Stimulated activated CD8-positive, alpha-beta memory T cell treated with anti-CD3 and anti-CD28 coated beads, Interleukin-12 subunit alpha, Interleukin-12 subunit beta, amount 100 ng/mL, for 24 hours (primary cell): ENCODE results near the gene ICAM3.

Experiments used
- DNase-seq: peaks from one replicate; pipeline ENCODE4 v3.0.0-alpha.2; 2020; ENCODE audit errors: extremely low read depth

The ICAM3 gene

DNA sequence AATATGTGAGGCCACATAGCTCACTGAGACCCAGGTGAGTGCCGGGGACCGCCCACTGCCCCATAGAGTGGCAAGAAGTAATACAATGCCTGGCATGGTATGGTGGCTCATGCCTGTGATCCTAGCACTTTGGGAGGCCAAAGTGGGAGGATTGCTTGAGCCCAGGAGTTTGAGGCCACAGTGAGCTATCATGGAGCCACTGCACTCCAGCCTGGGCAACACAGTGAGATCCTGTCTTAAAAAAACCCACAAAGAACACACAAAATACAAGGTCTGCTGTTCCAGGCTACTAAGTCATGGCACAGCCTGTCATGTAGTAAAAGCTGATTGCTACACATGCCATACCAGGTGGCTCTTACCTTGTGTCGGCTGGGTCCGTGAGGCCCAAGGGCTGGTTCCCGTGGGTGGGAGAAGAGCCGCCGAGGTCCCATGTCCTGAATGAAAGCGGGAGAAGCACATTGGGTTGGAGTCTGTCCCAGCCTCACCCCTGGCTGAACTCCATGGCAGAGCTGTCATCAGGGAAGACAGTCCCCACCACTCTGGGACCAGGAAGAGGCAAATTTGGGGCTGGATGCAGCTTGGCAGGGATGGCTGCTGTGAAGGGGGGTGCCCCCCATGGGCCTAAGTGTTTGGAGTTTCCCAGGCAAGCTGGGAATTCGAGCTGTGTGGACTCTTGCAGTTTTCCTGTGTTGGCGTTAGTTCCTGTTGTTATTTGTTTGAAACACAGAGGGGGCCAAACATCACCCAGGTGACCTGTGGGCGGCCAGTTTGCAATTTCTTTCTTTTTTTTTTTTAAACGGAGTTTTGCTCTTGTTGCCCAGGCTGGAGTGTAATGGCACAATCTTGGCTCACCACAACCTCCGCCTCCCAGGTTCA lies 20.4 kb downstream of the ICAM3 start:
- no peak for DNase-seq

- DNase-seq: no peak
Measured at GRCh38 chr19:10317857-10318462, 21.5 kb downstream of the ICAM3 start.

DNA sequence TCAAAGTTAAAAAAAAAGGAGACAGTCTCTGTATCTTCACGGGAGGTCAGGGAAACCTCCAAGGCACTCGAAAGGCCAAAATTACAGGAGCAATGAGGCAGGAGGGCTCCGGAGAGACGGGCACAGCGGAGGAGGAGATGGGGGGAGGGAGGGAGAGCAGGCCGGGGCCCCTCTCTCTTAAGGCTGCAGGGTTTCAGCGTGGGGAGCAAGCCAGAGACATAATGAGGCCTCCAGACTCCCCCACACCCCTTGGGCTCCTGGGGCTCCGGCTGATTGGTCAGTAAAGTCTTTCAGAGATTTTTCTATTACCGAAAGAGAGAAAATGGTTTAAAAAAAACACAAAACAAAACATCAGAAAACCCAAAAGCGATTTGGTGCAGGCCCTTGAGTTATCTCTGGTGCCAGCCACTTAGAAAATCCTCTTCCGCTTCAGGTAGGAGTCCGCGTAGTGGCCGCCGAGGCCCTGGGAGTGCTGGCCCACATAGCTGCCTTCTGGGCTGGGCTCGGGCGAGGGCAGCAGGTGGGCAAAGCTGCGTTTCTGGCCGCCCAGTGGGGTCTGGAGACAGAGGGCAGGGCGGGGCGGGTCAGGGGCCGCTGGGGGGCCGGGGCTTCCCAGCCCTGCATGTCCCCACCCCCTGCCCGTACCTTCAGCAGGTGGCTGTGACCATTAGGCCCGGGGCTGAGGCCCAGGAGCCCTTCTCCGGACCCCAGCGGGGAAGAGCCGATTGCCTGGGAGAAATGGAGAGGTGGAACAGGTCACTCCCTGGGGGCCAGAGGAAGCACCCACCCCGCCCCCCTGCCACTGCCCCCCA lies 22.2 kb downstream of the ICAM3 start:
- no peak for DNase-seq

- no peak for DNase-seq
Measured at GRCh38 chr19:10316229-10317044, 23.0 kb downstream of the ICAM3 start.

DNA sequence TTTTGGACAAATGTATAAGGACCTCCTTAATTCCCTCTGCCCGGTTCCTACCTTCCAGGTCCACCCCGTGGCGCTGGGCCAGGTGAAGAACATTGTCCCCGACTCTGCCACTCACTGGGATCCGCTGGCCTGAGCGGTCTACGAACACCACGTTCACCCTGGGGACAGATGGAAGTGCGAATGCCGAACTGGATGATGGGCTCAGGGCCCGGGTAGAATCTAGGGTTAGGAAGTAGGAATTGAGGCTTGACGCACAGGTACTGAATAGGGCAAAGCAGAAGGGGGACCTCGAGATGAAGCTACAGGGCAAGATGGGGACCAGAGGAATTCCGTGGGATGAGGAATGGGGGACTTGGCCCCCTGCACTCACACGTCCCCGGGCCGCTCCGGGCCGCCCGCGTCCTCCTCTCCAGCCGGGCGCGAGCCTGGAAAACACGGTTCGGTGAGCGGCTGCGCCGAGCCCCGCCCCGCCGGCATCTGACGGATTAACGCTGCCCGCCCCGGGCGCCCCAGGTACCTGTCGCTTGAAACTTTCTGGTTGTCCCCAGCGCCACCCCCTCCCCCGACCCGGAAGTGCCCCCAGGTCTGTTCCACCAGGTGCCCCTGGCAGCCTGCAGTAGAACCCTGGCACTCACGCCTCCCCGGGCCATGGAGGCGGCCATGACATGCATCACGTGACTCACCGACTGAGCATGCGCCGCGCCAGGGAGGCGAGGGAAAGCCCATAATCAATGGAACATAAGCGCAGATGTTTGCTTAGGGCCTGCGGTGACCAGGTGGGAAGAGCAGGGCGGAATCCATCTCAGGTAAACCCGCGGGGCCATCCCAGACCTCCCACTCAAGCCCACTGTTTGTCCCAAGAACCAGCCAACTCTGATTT lies 23.8 kb downstream of the ICAM3 start, which contains the start of gene FDX2:
Gene FDX2, minus strand, starts transcription at position 681 of the 880 bp plus-strand sequence. Its CDS starts 19 bp downstream, at position 662.
- peak; percentile 77 for DNase-seq

- DNase-seq: no peak
Measured at GRCh38 chr19:10309423-10309822, 30.0 kb downstream of the ICAM3 start, which contains the start of gene ZGLP1. ZGLP1 (minus strand) TSS chr19:10309815.

DNA sequence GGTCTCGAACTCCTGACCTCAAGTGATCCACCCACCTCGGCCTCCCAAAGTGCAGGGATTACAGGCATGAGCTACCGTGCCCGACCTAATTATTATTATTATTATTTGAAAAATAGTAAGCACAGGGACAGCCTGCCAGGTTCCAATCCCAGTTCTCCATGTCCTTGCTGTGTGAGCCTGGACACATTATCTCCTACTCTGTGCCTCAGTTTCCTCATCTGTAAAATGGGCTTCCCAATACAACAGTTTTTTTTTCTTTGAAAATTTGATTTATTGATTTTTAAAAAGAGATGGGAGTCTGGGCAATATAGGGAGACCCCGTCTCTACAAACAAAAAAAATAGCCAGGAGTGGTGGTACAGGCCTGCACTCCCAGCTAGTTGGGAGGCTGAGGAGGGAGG lies 33.1 kb downstream of the ICAM3 start:
- no peak for DNase-seq

- DNase-seq: no peak
Measured at GRCh38 chr19:10305139-10305806, 34.2 kb downstream of the ICAM3 start.

DNA sequence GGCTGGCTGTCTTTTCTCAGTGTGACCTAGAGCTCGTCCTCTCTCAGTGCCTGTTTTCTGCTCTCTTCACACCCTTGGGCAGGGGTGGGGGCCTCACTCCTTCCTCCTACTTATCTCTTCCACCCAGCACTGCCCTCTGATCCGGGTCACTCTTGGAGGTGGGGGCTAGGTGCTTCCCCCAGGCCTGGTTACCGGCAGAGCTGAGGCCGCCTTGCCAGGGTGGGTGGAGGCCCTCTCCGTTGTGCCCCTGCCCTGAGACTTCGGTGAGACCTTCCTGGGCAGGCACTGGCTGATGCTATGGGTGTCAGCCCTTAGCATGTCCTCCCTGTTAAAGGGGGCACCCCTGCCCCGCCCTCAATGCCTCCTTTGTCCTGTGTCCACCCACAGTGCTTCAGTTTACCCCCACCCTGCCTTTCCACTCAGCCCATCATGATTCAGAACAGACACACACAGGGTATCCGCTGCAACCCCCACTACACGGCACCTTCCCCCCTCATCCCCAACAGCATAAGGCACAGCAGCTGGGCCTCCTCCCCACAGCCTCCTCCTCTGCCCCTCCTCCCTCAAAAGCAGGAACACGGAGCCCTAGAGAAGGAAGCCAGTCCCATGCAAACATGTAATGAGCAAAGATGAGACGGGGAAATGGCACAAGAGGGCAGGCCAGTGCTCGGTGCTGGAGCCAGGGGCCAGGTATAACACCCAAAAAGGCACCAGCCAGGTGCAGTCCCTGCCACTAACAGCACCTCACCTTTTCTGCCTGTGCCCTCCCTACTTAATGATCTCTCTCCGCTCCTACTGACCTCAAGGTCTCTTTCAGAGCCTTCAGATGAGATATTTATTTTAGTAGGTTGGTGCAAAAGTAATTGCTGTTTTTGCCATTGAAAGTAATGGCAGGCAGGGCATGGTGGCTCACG lies 39.6 kb downstream of the ICAM3 start:
- no peak for DNase-seq

DNA sequence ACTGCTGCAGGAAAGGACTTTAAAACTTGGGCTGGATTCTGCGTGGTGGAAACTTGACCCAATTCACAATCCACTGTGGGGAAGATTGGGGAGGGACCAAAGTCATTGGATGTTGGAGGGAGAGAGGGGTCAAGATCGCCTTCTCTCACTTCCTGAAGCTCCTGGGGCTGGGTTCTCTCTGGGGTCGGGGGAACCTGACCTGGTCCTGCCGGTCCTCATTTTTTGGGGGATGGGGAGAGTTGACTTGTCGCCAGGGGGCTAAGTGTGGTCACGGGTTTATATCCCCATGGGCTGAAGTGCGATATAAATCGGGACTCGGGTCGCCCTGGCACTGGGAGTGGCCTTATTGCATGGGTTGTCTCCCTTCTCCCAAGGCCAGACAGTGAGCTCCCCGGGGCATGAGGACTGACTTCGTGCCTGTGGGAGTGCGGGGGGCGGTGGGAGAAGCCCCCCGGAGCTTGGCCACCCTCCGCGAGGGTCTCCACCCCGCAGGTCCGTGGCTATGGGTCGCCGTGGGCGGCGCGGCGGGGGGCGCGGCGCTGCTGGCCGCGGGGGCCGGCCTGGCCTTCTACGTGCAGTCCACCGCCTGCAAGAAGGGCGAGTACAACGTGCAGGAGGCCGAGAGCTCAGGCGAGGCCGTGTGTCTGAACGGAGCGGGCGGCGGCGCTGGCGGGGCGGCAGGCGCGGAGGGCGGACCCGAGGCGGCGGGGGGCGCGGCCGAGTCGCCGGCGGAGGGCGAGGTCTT lies 43.4 kb downstream of the ICAM3 start:
- DNase-seq: no peak

- DNase-seq: no peak
Measured at GRCh38 chr19:10295305-10295846, 44.0 kb downstream of the ICAM3 start.

GRCh38 chr19:10294368-10294697 lies 45.1 kb downstream of the ICAM3 start:
- DNase-seq: no peak

DNA sequence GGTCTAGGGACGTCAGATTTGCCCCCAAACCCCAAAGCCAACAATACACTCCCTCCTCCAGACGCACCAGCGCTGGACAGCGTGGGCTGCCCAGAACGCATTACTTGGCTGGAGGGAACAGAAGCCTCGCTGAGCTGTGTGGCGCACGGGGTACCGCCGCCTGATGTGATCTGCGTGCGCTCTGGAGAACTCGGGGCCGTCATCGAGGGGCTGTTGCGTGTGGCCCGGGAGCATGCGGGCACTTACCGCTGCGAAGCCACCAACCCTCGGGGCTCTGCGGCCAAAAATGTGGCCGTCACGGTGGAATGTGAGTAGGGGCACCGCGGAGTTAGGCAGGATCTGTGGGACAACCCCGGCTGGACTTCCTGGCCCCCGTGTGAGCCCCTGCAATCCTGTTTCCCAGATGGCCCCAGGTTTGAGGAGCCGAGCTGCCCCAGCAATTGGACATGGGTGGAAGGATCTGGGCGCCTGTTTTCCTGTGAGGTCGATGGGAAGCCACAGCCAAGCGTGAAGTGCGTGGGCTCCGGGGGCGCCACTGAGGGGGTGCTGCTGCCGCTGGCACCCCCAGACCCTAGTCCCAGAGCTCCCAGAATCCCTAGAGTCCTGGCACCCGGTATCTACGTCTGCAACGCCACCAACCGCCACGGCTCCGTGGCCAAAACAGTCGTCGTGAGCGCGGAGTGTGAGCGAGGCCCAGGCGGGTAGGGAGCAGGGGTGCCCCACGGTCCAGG lies 45.6 kb downstream of the ICAM3 start:
- DNase-seq: no peak

GRCh38 chr19:10292789-10293636 lies 46.4 kb downstream of the ICAM3 start:
- no peak for DNase-seq

DNA sequence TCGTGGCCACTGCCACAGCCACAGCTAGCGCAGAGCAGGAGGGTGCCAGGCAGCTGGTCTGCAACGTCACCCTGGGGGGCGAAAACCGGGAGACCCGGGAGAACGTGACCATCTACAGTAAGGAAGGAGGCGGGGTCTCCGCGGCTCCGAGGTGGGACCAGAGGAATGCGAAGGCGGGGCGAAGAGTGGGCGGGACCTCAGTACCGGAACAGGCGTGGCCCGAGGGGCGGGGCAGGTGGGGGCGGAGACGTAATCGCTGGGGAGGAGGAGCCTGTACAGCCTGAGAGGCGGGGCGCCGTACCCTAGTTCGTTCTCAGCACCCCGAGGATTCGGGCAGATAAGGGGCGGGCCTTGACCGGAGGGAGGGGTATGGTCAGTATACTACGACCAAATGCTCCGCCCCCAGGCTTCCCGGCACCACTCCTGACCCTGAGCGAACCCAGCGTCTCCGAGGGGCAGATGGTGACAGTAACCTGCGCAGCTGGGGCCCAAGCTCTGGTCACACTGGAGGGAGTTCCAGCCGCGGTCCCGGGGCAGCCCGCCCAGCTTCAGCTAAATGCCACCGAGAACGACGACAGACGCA lies 47.1 kb downstream of the ICAM3 start:
- DNase-seq: no peak
